GM12872 (cell line): ENCODE data around the gene IDH3A.

Experiments
- TF ChIP-seq, protein P1 (sequence below): IDR thresholded peaks from 3 replicates; pipeline ENCODE4 v1.5.1; 2011; ENCODE audit warnings: low read depth, mild to moderate bottlenecking, low read length, moderate library complexity; ENCODE audit not compliant: insufficient read depth

IDH3A gene

DNA sequence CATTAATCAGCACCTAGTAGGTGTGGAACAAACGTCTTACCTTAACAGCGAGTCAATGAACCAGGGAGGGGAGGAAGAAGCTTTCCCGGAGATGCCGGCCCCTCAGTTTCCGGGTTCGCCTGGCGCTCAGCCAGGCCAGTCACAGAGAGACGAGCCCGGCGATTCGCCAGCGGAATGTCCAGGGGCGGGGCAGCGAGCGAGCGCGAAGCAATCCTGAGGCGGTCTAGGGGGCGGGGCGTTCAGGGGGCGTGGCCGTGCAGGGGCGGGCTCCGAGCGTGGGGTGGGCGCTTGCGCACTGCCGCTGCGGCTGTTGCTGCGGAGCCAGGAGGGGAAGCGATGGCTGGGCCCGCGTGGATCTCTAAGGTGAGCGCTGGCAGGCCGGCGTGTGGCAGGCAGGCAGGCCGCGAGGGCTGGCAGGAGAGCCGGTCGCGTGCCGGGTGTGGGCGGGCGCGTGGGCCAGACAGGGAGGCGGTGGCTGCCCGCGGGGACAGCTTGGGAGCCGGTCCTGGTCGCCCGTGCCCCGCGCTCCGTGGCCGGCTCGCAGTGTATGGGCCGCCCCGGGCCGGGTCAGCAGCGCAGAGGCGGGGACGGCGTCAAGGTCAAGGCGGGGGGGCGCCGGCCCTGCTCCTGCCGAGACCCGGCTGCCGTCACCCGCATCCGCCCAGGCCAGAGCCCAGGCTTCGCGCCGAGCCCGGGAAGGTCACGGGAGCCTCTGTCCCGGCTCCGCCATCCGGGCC lies at the start of gene IDH3A:
Gene IDH3A, plus strand, starts transcription at position 295 of the 737 bp plus-strand sequence. Its CDS starts 42 bp downstream, at position 337.
- TF ChIP-seq, protein P1, sequence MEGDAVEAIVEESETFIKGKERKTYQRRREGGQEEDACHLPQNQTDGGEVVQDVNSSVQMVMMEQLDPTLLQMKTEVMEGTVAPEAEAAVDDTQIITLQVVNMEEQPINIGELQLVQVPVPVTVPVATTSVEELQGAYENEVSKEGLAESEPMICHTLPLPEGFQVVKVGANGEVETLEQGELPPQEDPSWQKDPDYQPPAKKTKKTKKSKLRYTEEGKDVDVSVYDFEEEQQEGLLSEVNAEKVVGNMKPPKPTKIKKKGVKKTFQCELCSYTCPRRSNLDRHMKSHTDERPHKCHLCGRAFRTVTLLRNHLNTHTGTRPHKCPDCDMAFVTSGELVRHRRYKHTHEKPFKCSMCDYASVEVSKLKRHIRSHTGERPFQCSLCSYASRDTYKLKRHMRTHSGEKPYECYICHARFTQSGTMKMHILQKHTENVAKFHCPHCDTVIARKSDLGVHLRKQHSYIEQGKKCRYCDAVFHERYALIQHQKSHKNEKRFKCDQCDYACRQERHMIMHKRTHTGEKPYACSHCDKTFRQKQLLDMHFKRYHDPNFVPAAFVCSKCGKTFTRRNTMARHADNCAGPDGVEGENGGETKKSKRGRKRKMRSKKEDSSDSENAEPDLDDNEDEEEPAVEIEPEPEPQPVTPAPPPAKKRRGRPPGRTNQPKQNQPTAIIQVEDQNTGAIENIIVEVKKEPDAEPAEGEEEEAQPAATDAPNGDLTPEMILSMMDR = no peak

DNA sequence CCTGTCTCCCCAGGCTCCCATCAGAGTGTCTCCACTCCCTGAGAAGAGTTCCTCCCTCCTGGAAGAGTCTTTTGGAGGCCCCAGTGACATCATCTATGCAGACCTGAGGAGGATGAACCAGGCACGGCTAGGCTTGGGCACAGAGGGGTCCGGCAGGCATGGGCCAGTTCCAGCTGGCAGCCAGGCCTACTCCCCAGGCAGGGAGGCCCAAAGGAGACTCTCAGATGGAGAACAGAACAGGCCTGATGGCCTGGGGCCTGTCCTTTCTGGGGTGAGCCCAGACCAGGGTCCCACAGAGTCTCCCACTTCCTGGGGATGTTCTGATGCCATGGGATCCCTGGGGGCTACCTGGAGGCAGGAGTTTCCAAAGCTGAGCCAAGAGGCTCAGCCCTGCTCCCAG lies 48.3 kb upstream of the IDH3A start:
- TF ChIP-seq, protein P1 = no peak

DNA sequence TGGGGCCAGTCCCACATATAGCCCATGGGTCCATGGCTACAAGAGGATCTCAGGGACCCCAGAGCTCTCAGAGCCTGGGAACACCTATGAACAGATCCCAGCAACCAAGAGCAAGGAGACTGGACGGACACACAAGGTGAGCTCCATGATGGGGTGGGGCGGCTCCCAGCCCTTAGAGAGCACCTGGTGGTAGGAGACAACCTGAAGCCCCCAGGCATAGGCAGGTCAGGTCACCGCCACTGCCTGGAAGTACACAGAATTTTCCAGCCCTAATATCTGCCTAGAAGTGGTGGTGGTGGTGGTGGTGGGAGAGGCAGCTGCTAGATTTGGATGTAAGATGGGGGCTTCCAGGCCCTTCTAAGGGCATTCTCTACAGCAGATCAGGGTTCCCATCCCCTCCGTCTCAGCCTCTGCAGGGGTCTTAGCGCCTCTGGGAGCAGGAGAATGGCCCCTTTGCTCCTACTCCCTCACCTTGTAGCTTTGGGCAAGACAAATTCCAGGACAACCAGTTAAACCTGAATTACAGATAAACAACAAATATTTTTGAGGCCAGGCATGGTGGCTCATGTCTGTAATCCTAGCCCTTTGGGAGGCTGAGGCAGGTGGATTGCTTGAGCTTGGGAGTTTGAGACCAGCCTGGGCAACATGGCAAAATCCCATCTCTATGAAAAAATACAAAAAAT lies 47.6 kb upstream of the IDH3A start:
- TF ChIP-seq, protein P1 = no peak

DNA sequence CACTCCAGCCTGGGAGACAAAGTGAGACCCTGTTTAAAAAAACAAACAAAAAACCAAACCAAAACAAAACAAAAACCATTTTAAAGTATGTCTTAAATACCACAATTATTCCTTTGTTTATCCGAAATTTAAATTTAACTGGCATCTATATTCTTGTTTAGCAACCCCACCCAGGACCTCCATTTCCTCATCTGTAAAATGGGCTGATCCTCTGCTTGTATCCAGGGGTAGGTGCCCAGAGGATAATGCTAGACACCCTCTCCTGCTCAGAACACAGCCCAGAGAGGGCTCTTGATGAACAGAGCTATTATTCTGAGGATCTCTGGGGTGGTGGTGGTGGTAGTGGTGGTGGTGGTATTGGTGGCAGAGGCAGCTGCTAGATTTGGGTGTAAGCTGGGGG lies 47.0 kb upstream of the IDH3A start:
- TF ChIP-seq, protein P1 = no peak

DNA sequence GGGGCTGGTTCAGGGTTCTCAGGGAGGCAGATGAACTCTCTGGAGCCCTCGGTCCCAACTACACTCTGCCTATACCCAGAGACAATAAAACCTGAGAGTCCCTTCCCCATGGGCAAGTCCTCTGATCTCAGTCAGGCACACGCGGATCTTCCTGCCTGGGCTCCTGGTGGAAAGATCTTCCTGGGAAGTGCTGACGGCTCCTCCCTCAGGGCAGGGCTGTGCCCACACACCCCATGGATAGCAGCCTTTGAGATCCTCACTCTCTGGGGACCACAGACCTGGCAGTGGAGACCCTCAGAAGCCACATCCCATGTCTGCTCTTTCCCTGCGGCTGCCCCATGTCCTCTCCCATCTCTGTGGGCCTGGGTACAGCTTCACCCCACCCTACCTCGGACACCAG lies 46.4 kb upstream of the IDH3A start:
- TF ChIP-seq, protein P1 = no peak

DNA sequence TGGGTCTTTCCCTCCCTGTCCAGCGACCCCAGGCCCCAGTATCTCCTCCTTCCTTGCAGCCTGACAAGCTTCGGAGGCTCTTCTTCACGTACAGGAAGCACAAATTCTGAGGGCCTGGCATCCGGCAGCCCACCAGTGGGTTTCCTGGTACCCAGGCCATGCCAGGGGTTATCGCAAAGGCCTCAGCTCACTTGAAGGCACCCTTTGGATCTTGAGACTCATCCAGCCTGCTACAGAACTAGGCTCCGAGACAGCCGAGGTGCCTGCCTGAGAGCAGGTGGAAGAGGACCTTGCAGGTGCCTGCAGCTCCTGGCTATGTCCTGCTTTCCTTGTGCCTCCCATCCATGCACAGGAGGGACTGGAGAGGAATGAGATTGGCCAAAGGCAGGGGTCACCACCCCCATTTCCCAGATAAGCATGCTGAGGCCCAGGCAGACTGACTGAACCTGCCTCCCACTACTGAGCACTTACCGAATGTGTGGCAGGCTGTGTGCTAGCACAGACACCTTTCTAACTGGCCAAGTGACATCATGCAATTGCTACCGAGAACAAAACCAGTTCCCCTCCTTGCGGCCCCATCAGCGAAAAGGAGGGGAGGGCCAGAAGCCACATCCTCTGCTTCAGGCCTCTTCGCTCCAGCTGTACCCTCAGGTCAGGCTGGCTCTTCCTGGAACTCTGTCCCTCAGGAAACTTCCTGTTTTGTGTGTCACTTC lies 45.6 kb upstream of the IDH3A start:
- TF ChIP-seq, protein P1 = no peak

DNA sequence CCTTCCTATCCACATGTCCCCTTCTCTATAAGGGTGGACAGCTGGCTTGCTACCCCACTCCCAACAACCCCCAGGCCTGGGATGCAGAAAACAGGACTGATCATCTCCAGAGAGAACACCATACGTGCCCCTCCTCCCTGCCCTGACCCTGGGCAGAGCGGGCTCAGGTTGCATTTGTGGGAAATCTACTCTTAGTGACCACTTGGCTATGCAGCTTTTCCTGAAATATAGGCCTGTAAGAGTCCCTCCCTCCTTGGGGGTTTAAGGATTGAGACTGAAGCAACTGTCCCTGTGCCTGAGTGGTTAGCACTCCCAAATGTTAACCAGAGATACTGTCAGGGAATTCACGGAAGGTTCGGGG lies 45.1 kb upstream of the IDH3A start:
- TF ChIP-seq, protein P1 = no peak
